GM12801 (cell line): ENCODE results near the gene EPHA4.

Source experiments
- CTCF ChIP-seq: IDR thresholded peaks from one replicate; pipeline ENCODE4 v1.5.1; 2011; ENCODE audit warnings: control low read depth; ENCODE audit not compliant: insufficient read length; ENCODE audit errors: extremely low read depth

EPHA4 gene

GRCh38 chr2:221590861-221591365 is 18.8 kb upstream of the EPHA4 start:
- TF ChIP-seq CTCF = no peak

GRCh38 chr2:221589696-221590095 is 17.6 kb upstream of the EPHA4 start:
- TF ChIP-seq CTCF = no peak

GRCh38 chr2:221588306-221588985 is 16.3 kb upstream of the EPHA4 start:
- TF ChIP-seq CTCF = no peak

- no peak for TF ChIP-seq CTCF
These were observed 9.9 kb upstream of the EPHA4 start for GRCh38 chr2:221581986-221582385.

- no peak for TF ChIP-seq CTCF
These were observed 2.1 kb upstream of the EPHA4 start for GRCh38 chr2:221574231-221574570.

GRCh38 chr2:221573430-221574230 is 1.5 kb upstream of the EPHA4 start:
- TF ChIP-seq CTCF = no peak

- TF ChIP-seq CTCF = no peak
These were observed 821 bp upstream of the EPHA4 start for GRCh38 chr2:221572821-221573429.
